Lung microvascular endothelial cell (primary cell): ENCODE results near the gene CDKN1A. TPM values are rescaled to one million over a fixed set of nuclear protein-coding genes. Genes with fewer than 3 reads are reported as not detected.
"Not testable (repeated sequence)": the region's sequence is repeated elsewhere in the genome, so short reads cannot be mapped to it uniquely, and the experiment has no call there.

Experiments used
- DNase-seq, 2 donors: peaks; one replicate each; pipeline versions ENCODE4 v3.0.0 to v3.0.0-alpha.2; 2010; ENCODE audit warnings: low read depth in 2 of 2
- total RNA-seq: library from RNA; depleted of rRNA; stranded (reverse); fragments of >200 nt; gene quantifications from 2 replicates; pipeline ENCODE4 v1.2.1, GENCODE V29; 2014

CDKN1A gene
- total RNA-seq, 1 donor from 2014 or later, result 64.1 TPM

DNA sequence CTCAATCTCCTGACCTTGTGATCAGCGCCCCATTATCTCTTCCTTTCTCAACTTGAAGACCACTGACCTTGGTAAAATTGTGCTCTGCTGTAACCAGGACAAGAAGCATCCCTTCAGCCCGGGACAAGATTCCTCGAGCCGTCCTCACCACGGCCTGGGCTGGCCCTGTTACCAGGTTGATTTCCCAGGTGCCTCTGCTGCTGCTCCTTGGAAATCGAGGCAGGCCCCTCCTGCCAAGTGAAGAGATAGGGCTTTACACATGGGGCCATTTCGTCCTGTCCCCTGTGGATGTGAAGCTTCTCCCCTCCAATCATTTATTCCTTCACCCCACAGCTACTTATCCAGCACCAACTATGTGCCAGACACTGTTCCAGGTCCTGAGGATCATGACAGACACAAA is 40.6 kb downstream of the CDKN1A start:
- DNase-seq, result no peak

DNA sequence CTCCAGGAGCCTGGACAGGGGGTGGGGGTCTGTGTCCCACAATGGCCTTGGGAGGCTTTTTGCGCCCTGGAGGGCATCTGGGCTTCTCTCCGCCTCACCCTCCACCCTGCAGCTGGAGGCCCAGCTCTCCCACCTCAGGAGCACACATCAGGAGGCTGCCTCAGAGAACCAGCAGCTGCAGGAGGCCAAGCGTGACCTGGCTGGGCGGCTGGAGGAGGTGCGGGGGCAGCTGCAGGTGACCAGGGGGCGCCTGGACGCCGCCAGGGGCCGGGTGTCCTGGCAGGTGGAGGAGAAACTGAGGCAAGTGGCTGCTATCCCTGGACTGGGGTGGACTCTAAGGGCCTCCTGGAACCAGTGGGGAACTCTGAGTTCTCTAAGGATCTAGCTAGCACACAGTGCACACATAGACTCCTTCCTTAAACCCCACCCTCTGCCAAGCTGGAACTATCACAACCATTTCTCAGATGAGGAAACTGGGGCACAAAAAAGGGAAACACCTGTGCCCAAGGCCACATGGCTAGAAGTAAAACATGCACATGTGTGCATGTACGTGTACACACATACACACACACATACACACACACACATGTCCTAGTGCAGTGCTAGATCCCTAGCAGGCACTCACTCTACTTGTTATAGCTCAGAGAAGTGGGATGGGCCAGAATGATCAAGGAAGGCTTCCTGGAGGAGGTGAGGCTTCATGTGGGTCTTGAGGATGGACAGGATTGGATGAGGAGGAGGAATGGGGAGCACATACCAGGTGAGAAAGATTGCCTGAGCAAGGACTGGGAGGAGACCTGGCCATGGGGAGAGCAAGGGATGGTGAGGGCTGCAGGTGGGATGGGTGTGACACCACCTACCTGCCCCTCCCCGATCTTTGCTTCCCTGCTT is 42.0 kb downstream of the CDKN1A start:
- DNase-seq, result no peak

- DNase-seq, result no peak
Measured at GRCh38 chr6:36721369-36722140, 43.0 kb downstream of the CDKN1A start.

GRCh38 chr6:36722365-36722764 is 43.9 kb downstream of the CDKN1A start:
- no peak for DNase-seq

GRCh38 chr6:36722879-36723278 is 44.4 kb downstream of the CDKN1A start:
- DNase-seq, result no peak

DNA sequence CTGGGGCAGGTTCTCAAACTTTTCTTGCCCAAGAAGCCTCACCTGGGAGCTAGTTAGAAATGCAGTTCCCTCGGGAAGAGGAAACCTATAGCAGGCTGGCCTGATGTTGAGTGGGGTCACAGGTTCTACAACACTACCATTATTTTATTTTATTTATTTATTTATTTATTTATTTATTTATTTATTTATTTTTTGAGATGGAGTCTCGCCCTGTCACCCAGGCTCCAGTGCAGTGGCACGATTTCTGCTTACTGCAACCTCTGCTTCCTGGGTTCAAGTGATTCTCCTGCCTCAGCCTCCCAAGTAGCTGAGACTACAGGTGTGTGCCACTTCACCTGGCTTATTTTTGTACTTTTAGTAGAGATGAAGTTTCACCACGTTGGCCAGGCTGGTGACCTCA is 45.5 kb downstream of the CDKN1A start:
- DNase-seq, result not testable (repeated sequence)

- DNase-seq, result peak; percentile 70 to 82
Measured at GRCh38 chr6:36724514-36725390, 46.2 kb downstream of the CDKN1A start.

- no peak for DNase-seq
Measured at GRCh38 chr6:36725581-36725980, 47.1 kb downstream of the CDKN1A start.

- DNase-seq, result no peak
Measured at GRCh38 chr6:36727505-36728021, 49.0 kb downstream of the CDKN1A start.

GRCh38 chr6:36728289-36729160 is 50.0 kb downstream of the CDKN1A start:
- no peak for DNase-seq

- DNase-seq, result peak in 1 of 2 donors; percentile 18
Measured at GRCh38 chr6:36729161-36729524, 50.6 kb downstream of the CDKN1A start.

GRCh38 chr6:36730424-36731380 is 52.2 kb downstream of the CDKN1A start:
- DNase-seq, result no peak

- DNase-seq, result no peak
Measured at GRCh38 chr6:36731622-36732310, 53.3 kb downstream of the CDKN1A start.

DNA sequence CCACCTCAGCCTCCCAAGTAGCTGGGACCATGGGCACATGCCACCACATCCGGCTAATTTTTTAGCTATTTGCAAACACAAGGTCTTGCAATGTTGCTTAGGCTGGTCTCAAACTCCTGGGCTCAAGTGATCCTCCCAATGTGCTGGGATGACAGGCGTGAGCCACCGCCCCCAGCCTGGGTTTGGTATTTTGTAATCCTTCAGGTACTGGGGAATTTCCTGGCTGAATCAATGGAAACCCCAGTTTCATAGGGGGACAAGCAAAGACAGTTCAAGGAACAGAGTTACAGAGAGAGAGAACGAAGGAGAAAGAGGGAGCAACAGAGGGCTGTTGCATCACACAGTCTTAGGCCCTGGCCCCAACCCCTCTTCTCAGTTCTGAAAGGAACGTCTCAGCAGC is 54.8 kb downstream of the CDKN1A start:
- DNase-seq, result no peak

DNA sequence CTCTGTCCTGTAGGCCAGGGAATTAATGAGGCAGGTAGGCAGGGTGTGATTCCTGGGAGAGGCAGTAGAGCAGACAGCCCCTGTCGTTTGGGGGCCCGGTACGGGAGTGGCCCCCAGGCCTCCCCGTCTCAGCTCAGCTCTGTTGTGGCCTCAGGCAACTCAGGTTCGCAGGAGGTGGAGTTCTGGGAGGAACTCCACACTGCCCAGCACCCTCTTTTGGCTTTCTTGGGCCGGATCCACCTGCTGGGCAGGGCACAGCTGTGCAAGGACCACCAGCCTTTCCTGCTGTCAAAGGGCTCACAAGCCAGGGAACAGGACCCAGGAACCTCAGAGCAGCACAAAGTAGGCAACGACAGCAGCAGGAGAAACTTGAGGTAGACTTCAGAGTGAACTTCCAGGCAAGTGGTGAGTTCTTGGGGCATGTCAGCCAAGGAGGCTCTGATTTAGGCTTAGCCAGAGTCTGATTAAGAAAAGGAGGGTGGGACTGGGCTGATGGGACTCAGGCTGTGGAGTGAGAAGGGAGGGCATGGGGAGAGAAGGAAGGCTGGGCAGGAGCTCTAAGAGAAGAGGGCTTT is 56.1 kb downstream of the CDKN1A start:
- no peak for DNase-seq

- peak; percentile 65 to 76 for DNase-seq
Measured at GRCh38 chr6:36735110-36736071, 56.9 kb downstream of the CDKN1A start.
